ENCODE measurements around the gene KMT2A. TPM values are rescaled to one million over a fixed set of nuclear protein-coding genes. Genes with fewer than 3 reads are reported as not detected.

KMT2A gene
- total and polyA plus RNA-seq, 2 donors (not counting 3 experiments of a cell fraction or from before 2014, with no cell fraction given) = 23.5 to 63.9 TPM

DNA sequence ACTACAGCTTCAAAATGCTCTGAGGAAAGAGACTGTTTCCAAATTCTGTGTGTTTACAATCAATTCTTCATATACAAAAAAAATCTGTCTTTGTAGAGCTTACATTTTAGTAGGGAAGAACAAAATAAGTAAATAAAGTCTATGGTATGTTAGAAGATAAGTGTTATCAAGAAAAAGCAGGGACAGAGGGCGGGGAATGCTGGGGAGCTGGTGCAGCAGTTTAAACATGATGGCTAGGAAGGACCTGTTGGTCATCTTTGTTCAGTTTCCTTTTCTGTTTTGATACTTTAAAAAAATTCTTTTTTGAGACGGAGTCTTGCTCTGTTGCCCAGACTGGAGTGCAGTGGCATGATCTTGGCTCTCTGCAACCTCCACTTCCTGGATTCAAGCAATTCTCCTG, 110.8 kb downstream of the KMT2A start:
- intact Hi-C loops (cut with micrococcal nuclease) = no loop called here
- no peak for FAIRE-seq
- ChIA-PET POLR2A (no interaction called here), CTCF (no interaction called here)
- H3K4me2 ChIP-seq (ENCODE audit: insufficient read depth, low read length) = no peak overlapping the region
- no peak overlapping the region for H2AFZ ChIP-seq (ENCODE audit: low read depth, low read length)
- dilution Hi-C loops (cut with MboI; ENCODE audit: extremely low pct_ligation_motif_present, low sequenced_read_pairs) = no loop called here
- H3K9me3 ChIP-seq (replicated peaks; ENCODE audit: control insufficient read depth, insufficient read depth, low read length) = no peaks in the 10 kb centered on the region
- H3K36me3 ChIP-seq (ENCODE audit: control insufficient read depth in 2 of 2, extremely low read depth in 1 of 2, insufficient read depth in 2 of 2, low read length in 2 of 2) = peaks cover 0 to 10% of the 10 kb centered on the region in 2 experiments
- H4K20me1 ChIP-seq (replicated peaks; ENCODE audit: control insufficient read depth, extremely low read depth, insufficient read depth, low read length) = no peaks in the 10 kb centered on the region
- no peaks in the 10 kb centered on the region for H3K9me1 ChIP-seq (replicated peaks; ENCODE audit: control insufficient read depth, extremely low read depth, insufficient read depth, low read length)
- no peaks in the 10 kb centered on the region for H3K4me1 ChIP-seq (ENCODE audit: control insufficient read depth, extremely low read depth, insufficient read depth, low read length)
- no peaks in the 10 kb centered on the region for H3K79me2 ChIP-seq (ENCODE audit: control insufficient read depth, insufficient read depth, low read length)
- no peaks in the 10 kb centered on the region for H3K27me3 ChIP-seq (ENCODE audit: control insufficient read depth in 2 of 2, insufficient read depth in 2 of 2, low read length in 2 of 2)
- no peak overlapping the region for H3K27ac ChIP-seq (ENCODE audit: insufficient read depth, low read depth, low read length)
- no peak for DNase-seq (ENCODE audit: low read depth, low spot score)
- no TSS peak for BruUV-seq (replicated peaks)
- H3K9ac ChIP-seq (replicated peaks; ENCODE audit: extremely low read depth, insufficient read depth, low read length) = no peak overlapping the region
- H3K4me3 ChIP-seq (replicated peaks in 1 of 3; ENCODE audit: insufficient read depth in 1 of 3, low read depth in 1 of 3, low read length in 3 of 3) = no peak overlapping the region
- TF ChIP-seq, protein P1, sequence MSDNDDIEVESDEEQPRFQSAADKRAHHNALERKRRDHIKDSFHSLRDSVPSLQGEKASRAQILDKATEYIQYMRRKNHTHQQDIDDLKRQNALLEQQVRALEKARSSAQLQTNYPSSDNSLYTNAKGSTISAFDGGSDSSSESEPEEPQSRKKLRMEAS (IDR thresholded peaks at IDR 0.05; ENCODE audit: insufficient read depth, insufficient read length) = no peak
- TF ChIP-seq GATA2 (IDR thresholded peaks at IDR 0.05; ENCODE audit: insufficient read depth, insufficient read length, low read depth, low read length) (no peak), EZH2 (IDR thresholded peaks at IDR 0.05; ENCODE audit: borderline replicate concordance, low read depth, low read length, severe bottlenecking) (no peak)

DNA sequence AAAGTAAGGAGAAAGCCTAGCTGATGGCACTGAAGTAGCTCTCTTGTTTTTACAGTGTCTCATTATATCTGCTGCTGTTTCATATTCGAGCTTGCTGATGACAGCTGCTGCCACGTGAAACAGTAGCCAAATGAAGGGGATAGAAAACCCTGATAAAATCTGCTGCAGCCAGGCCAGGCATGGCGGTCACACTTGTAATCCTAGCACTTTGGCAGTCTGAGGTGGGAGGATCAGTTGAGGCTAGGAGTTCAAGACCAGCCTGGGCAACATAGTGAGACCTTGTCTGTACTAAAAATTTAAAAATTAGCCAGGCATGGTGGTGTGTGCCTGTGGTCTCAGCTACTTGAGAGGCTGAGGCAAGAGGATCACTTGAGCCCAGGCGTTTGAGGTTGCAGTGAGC, 116.0 kb downstream of the KMT2A start:
- Histone ChIP-seq H3K36me3 (ENCODE audit: control insufficient read depth in 2 of 2, extremely low read depth in 1 of 2, insufficient read depth in 2 of 2, low read length in 2 of 2) (peaks cover 2 to 10% of the 10 kb centered on the region in 2 experiments), H4K20me1 (replicated peaks; ENCODE audit: control insufficient read depth, extremely low read depth, insufficient read depth, low read length) (no peaks in the 10 kb centered on the region), H3K27ac (ENCODE audit: insufficient read depth, low read depth, low read length) (no peak overlapping the region), H3K79me2 (ENCODE audit: control insufficient read depth, insufficient read depth, low read length) (no peaks in the 10 kb centered on the region), H3K4me3 (replicated peaks in 1 of 3; ENCODE audit: insufficient read depth in 1 of 3, low read depth in 1 of 3, low read length in 3 of 3) (no peak overlapping the region), H3K4me1 (ENCODE audit: control insufficient read depth, extremely low read depth, insufficient read depth, low read length) (no peaks in the 10 kb centered on the region), H3K27me3 (ENCODE audit: control insufficient read depth in 2 of 2, insufficient read depth in 2 of 2, low read length in 2 of 2) (no peaks in the 10 kb centered on the region), H3K9me3 (replicated peaks; ENCODE audit: control insufficient read depth, insufficient read depth, low read length) (no peaks in the 10 kb centered on the region), H3K9ac (replicated peaks; ENCODE audit: extremely low read depth, insufficient read depth, low read length) (no peak overlapping the region), H3K4me2 (ENCODE audit: insufficient read depth, low read length) (no peak overlapping the region), H3K9me1 (replicated peaks; ENCODE audit: control insufficient read depth, extremely low read depth, insufficient read depth, low read length) (no peaks in the 10 kb centered on the region), H2AFZ (ENCODE audit: low read depth, low read length) (no peak overlapping the region)
- CTCF ChIA-PET = no interaction called here
- FAIRE-seq (no peak), DNase-seq (ENCODE audit: low read depth, low spot score) (no peak)
- dilution Hi-C loops (cut with MboI; ENCODE audit: extremely low pct_ligation_motif_present, low sequenced_read_pairs) = no loop called here
- BruUV-seq (replicated peaks) = no TSS peak
- TF ChIP-seq EZH2 (IDR thresholded peaks at IDR 0.05; ENCODE audit: borderline replicate concordance, low read depth, low read length, severe bottlenecking) (no peak), JUN (IDR thresholded peaks at IDR 0.05; ENCODE audit: borderline replicate concordance, insufficient read depth, insufficient read length, low read depth) (no peak), POLR2A (IDR thresholded peaks at IDR 0.05; ENCODE audit: low read depth, low read length) (no peak), MYC (IDR thresholded peaks at IDR 0.05; ENCODE audit: low read depth, low read length) (no peak), POLR2AphosphoS5 (IDR thresholded peaks at IDR 0.05; ENCODE audit: insufficient read depth, low read depth, low read length) (no peak), GATA2 (IDR thresholded peaks at IDR 0.05; ENCODE audit: insufficient read depth, insufficient read length, low read depth, low read length) (no peak), FOS (IDR thresholded peaks at IDR 0.05; ENCODE audit: borderline replicate concordance, insufficient read depth, low read length) (no peak)
- TF ChIP-seq, protein P1 (IDR thresholded peaks at IDR 0.05; ENCODE audit: insufficient read depth, insufficient read length) = no peak
- TF ChIP-seq, protein P2, sequence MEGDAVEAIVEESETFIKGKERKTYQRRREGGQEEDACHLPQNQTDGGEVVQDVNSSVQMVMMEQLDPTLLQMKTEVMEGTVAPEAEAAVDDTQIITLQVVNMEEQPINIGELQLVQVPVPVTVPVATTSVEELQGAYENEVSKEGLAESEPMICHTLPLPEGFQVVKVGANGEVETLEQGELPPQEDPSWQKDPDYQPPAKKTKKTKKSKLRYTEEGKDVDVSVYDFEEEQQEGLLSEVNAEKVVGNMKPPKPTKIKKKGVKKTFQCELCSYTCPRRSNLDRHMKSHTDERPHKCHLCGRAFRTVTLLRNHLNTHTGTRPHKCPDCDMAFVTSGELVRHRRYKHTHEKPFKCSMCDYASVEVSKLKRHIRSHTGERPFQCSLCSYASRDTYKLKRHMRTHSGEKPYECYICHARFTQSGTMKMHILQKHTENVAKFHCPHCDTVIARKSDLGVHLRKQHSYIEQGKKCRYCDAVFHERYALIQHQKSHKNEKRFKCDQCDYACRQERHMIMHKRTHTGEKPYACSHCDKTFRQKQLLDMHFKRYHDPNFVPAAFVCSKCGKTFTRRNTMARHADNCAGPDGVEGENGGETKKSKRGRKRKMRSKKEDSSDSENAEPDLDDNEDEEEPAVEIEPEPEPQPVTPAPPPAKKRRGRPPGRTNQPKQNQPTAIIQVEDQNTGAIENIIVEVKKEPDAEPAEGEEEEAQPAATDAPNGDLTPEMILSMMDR (IDR thresholded peaks at IDR 0.05; ENCODE audit: extremely low read depth in 1 of 2, insufficient read depth in 1 of 2, low read depth in 1 of 2, low read length in 2 of 2) = no peak
- POLR2A ChIA-PET = no interaction called here
- intact Hi-C loops (cut with micrococcal nuclease) = no loop called here
